Measurements from ENCODE around the gene SPEF2. TPM values are rescaled to one million over a fixed set of nuclear protein-coding genes. Genes with fewer than 3 reads are reported as not detected.

SPEF2 gene
- total and polyA plus RNA-seq, 2 of the 13 experiments (the other 11 are each of a cell fraction or from before 2014, with no cell fraction given) = 1.5 to 2.3 TPM

GRCh38 chr5:35640623-35641022 lies 23.0 kb downstream of the SPEF2 start:
- TF ChIP-seq, protein P1, sequence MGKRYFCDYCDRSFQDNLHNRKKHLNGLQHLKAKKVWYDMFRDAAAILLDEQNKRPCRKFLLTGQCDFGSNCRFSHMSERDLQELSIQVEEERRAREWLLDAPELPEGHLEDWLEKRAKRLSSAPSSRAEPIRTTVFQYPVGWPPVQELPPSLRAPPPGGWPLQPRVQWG (CRISPR knock-in tag; IDR thresholded peaks at IDR 0.05; ENCODE audit: borderline replicate concordance, low read depth) = no peak
- TF ChIP-seq CBX1 (IDR thresholded peaks at IDR 0.05; ENCODE audit: low read depth) = no peak
- TF ChIP-seq ZFP62 (CRISPR knock-in tag; IDR thresholded peaks at IDR 0.05) = no peak
- no peak for TF ChIP-seq NRL (CRISPR knock-in tag; IDR thresholded peaks at IDR 0.05; ENCODE audit: borderline replicate concordance)
- TF ChIP-seq CEBPB (IDR thresholded peaks at IDR 0.05; ENCODE audit: borderline replicate concordance, low read depth, low read length) = peak; percentile 60
- TF ChIP-seq ATF7 (IDR thresholded peaks at IDR 0.05) = peak; percentile 29; the same call in 1 of the 2 replicates
- TF ChIP-seq ATF7 (CRISPR knock-in tag; IDR thresholded peaks at IDR 0.05) = no peak
- TF ChIP-seq ARNT (IDR thresholded peaks at IDR 0.05) = no peak
- TF ChIP-seq, protein P2, sequence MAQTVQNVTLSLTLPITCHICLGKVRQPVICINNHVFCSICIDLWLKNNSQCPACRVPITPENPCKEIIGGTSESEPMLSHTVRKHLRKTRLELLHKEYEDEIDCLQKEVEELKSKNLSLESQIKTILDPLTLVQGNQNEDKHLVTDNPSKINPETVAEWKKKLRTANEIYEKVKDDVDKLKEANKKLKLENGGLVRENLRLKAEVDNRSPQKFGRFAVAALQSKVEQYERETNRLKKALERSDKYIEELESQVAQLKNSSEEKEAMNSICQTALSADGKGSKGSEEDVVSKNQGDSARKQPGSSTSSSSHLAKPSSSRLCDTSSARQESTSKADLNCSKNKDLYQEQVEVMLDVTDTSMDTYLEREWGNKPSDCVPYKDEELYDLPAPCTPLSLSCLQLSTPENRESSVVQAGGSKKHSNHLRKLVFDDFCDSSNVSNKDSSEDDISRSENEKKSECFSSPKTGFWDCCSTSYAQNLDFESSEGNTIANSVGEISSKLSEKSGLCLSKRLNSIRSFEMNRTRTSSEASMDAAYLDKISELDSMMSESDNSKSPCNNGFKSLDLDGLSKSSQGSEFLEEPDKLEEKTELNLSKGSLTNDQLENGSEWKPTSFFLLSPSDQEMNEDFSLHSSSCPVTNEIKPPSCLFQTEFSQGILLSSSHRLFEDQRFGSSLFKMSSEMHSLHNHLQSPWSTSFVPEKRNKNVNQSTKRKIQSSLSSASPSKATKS (CRISPR knock-in tag; IDR thresholded peaks at IDR 0.05) = no peak
- TF ChIP-seq DNMT3B (CRISPR knock-in tag; conservative IDR thresholded peaks at IDR 0.05) = no peak
- no peak for TF ChIP-seq ZNF691 (CRISPR knock-in tag; IDR thresholded peaks at IDR 0.05; ENCODE audit: borderline replicate concordance, low read depth)
- TF ChIP-seq, protein P3, sequence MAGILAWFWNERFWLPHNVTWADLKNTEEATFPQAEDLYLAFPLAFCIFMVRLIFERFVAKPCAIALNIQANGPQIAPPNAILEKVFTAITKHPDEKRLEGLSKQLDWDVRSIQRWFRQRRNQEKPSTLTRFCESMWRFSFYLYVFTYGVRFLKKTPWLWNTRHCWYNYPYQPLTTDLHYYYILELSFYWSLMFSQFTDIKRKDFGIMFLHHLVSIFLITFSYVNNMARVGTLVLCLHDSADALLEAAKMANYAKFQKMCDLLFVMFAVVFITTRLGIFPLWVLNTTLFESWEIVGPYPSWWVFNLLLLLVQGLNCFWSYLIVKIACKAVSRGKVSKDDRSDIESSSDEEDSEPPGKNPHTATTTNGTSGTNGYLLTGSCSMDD (CRISPR knock-in tag; IDR thresholded peaks at IDR 0.05) = no peak
- no peak for TF ChIP-seq ZNF564 (CRISPR knock-in tag; IDR thresholded peaks at IDR 0.05)
- no peak for TF ChIP-seq HNF1B (CRISPR knock-in tag; IDR thresholded peaks at IDR 0.05)
- TF ChIP-seq NR2C2 (CRISPR knock-in tag; IDR thresholded peaks at IDR 0.05; ENCODE audit: borderline replicate concordance) = no peak
- no peak for TF ChIP-seq ZNF672 (CRISPR knock-in tag; IDR thresholded peaks at IDR 0.05)
- no peak overlapping the region for H2AFZ ChIP-seq (ENCODE audit: low read length)
- no peaks in the 10 kb centered on the region for H3K79me2 ChIP-seq (ENCODE audit: insufficient read depth, low read length)
- WGBS (ENCODE audit: low lambda C conversion rate) = 82% methylated on average over 4 of the region's 4 CpGs
- H3K9me3 ChIP-seq (ENCODE audit: low read length) = no peaks in the 10 kb centered on the region
- no peaks in the 10 kb centered on the region for H3K36me3 ChIP-seq (replicated peaks in 1 of 2; ENCODE audit: control insufficient read depth in 1 of 2, insufficient read depth in 2 of 2, low read length in 2 of 2)
- no peak overlapping the region for H3K4me3 ChIP-seq (replicated peaks in 1 of 3; ENCODE audit: insufficient read depth in 1 of 3, low read depth in 2 of 3, low read length in 3 of 3)
- intact Hi-C loops (cut with micrococcal nuclease; ENCODE audit: unreplicated experiment) = no loop called here
- ATAC-seq (no peak), DNase-seq (ENCODE audit: low spot score) (no peak), FAIRE-seq (no peak)
- no peak overlapping the region for H3K9ac ChIP-seq (ENCODE audit: insufficient read depth, low read depth, low read length)
- no peaks in the 10 kb centered on the region for H4K20me1 ChIP-seq (ENCODE audit: insufficient read depth, low read length)
- in situ Hi-C loops (cut with HindIII; ENCODE audit: extremely low pct_ligation_motif_present, low pct_unique_long_range_greater_than_20kb) = no loop called here
- POLR2A ChIA-PET = no interaction called here
- H3K27me3 ChIP-seq (ENCODE audit: control insufficient read depth in 1 of 2, insufficient read depth in 2 of 2, low read length in 2 of 2) = no peaks in the 10 kb centered on the region; a peak in 1 of 5 replicates
- no TSS peak for BruUV-seq (replicated peaks)
- CTCF ChIA-PET (ENCODE audit: low intra/inter-chr PET ratio, low total read pairs) = no interaction called here
- no peak overlapping the region for H3K4me2 ChIP-seq (ENCODE audit: low read depth, low read length)
- H3K27ac ChIP-seq (ENCODE audit: extremely low read length, insufficient read depth, low read length) = no peak overlapping the region
- no peaks in the 10 kb centered on the region for H3K4me1 ChIP-seq (ENCODE audit: insufficient read depth, low read length)
